Renal cortex interstitium (tissue), 15 donors: ENCODE results near the gene OR2M7. TPM values are rescaled to one million over a fixed set of nuclear protein-coding genes. Genes with fewer than 3 reads are reported as not detected.
"Not testable (repeated sequence)": the region's sequence is repeated elsewhere in the genome, so short reads cannot be mapped to it uniquely, and the experiment has no call there.

Experiments
- DNase-seq, 11 donors: peaks; one replicate each; pipeline ENCODE4 v3.0.0-alpha.2; 2013; ENCODE audit warnings: low read depth in 9 of 11, low spot score in 4 of 11; ENCODE audit errors: extremely low read depth in 1 of 11
- long read RNA-seq, 16 experiments: transcript quantifications; one replicate each; lab custom pipeline, GENCODE V29; 2026
- polyA plus RNA-seq, 3 donors: library from polyadenylated mRNA; unstranded; fragments of 120-200 nt; gene quantifications; one replicate each; pipeline ENCODE4 v1.2.1, GENCODE V29; 2013; ENCODE audit not compliant: insufficient read length in 3 of 3

The OR2M7 gene
- not detected for polyA plus RNA-seq
- long read RNA-seq, donor 1, result 0 reads
- long read RNA-seq, donor 2, result 0 reads
- long read RNA-seq, donor 3, result 0 reads
- long read RNA-seq, donor 4, result 0 reads
- long read RNA-seq, donor 5, result 0 reads
- long read RNA-seq, donor 6, result 0 reads
- long read RNA-seq, donor 7, result 0 reads
- long read RNA-seq, donor 8, result 0 reads
- long read RNA-seq, donor 9, result 0 reads
- long read RNA-seq, donor 10, result 0 reads
- long read RNA-seq, donor 11, result 0 reads
- long read RNA-seq, donor 12, result 0 reads
- long read RNA-seq, donor 13, result 0 reads
- long read RNA-seq, donor 14, result 0 reads
- long read RNA-seq, donor 15, result 0 reads
- long read RNA-seq, donor 16, result 0 reads

GRCh38 chr1:248324468-248324867 lies at the start of gene OR2M7:
TSS of gene OR2M7 (minus strand) at chr1:248324568. CDS start at chr1:248324568, 0 bp downstream.
- DNase-seq, result no peak

- DNase-seq, result no peak
Measured at GRCh38 chr1:248373761-248374160, 49.4 kb upstream of the OR2M7 start.

- DNase-seq, result no peak
Measured at GRCh38 chr1:248372394-248372793, 48.0 kb upstream of the OR2M7 start.

- DNase-seq, result no peak
Measured at GRCh38 chr1:248366609-248367008, 42.2 kb upstream of the OR2M7 start.

GRCh38 chr1:248361121-248361715 lies 36.9 kb upstream of the OR2M7 start, which contains the start of gene OR2T4:
TSS of gene OR2T4 (plus strand) at chr1:248361665. CDS start at chr1:248361665, 0 bp downstream.
- DNase-seq, result no peak

GRCh38 chr1:248359415-248359814 lies 35.0 kb upstream of the OR2M7 start:
- DNase-seq, result no peak

GRCh38 chr1:248348475-248348874 lies 24.1 kb upstream of the OR2M7 start, which contains the start of gene OR14C36:
TSS of gene OR14C36 (plus strand) at chr1:248348775. CDS start at chr1:248348775, 0 bp downstream.
- no peak for DNase-seq

- DNase-seq, result no peak
Measured at GRCh38 chr1:248343451-248343850, 19.1 kb upstream of the OR2M7 start.

GRCh38 chr1:248316796-248317195 lies 7.6 kb downstream of the OR2M7 start:
- no peak for DNase-seq

- DNase-seq, result not testable (repeated sequence)
Measured at GRCh38 chr1:248306740-248307139, 17.6 kb downstream of the OR2M7 start.

- DNase-seq, result no peak
Measured at GRCh38 chr1:248306103-248306502, 18.3 kb downstream of the OR2M7 start.

- DNase-seq, result not testable (repeated sequence)
Measured at GRCh38 chr1:248305672-248306071, 18.7 kb downstream of the OR2M7 start.

- DNase-seq, result no peak
Measured at GRCh38 chr1:248303324-248303723, 21.0 kb downstream of the OR2M7 start, which contains the start of gene OR2T12. TSS of gene OR2T12 (minus strand) at chr1:248303424. CDS start at chr1:248295578, 7,846 bp downstream.

GRCh38 chr1:248288391-248288790 lies 36.0 kb downstream of the OR2M7 start:
- DNase-seq, result no peak

GRCh38 chr1:248277876-248278275 lies 46.5 kb downstream of the OR2M7 start, which contains the start of gene OR2T33:
TSS of gene OR2T33 (minus strand) at chr1:248277976. CDS start at chr1:248273814, 4,162 bp downstream.
- DNase-seq, result no peak

Other genes starting within 250 kb of the OR2M7 start
- gene OR2L13, start 229.4 kb downstream of the OR2M7 start, polyA plus RNA-seq, result not detected
- gene OR2M5, start 179.4 kb downstream of the OR2M7 start, polyA plus RNA-seq, result not detected
- not detected for gene OR2M2, start 149.7 kb downstream of the OR2M7 start, polyA plus RNA-seq
- gene OR2M3, start 127.3 kb downstream of the OR2M7 start, polyA plus RNA-seq, result under 1 TPM in 2 of 3 donors, not detected in 1; 0.04 to 0.06 TPM
- gene OR2M4, start 93.2 kb downstream of the OR2M7 start, polyA plus RNA-seq, result under 1 TPM in 2 of 3 donors, not detected in 1; 0.03 to 0.08 TPM
- not detected for gene OR2T33, start 46.6 kb downstream of the OR2M7 start, polyA plus RNA-seq
- under 1 TPM in 2 of 3 donors, not detected in 1; 0.03 to 0.05 TPM for gene OR2T12, start 21.1 kb downstream of the OR2M7 start, polyA plus RNA-seq
- gene OR14C36, start 24.2 kb upstream of the OR2M7 start, polyA plus RNA-seq, result not detected
- not detected for gene OR2T4, start 37.1 kb upstream of the OR2M7 start, polyA plus RNA-seq
- gene OR2T6, start 51.2 kb upstream of the OR2M7 start, polyA plus RNA-seq, result under 1 TPM in 1 of 3 donors, not detected in 2; 0.06 TPM
- gene OR2T1, start 78.5 kb upstream of the OR2M7 start, polyA plus RNA-seq, result not detected
- under 1 TPM in 1 of 3 donors, not detected in 2; 0.06 TPM for gene OR2T2, start 121.1 kb upstream of the OR2M7 start, polyA plus RNA-seq
- gene OR2T3, start 148.8 kb upstream of the OR2M7 start, polyA plus RNA-seq, result not detected
- gene OR2T5, start 164.0 kb upstream of the OR2M7 start, polyA plus RNA-seq, result under 1 TPM in 1 of 3 donors, not detected in 2; 0.12 TPM
- under 1 TPM in 1 of 3 donors, not detected in 2; 0.11 TPM for gene OR2G6, start 183.5 kb upstream of the OR2M7 start, polyA plus RNA-seq
- not detected for gene OR2T29, start 238.2 kb upstream of the OR2M7 start, polyA plus RNA-seq